Activated naive CD8-positive, alpha-beta T cell treated with anti-CD3 and anti-CD28 coated beads, Interleukin-2, amount 50 U/mL, for 16 hours (primary cell): ENCODE data around the gene EPS8L3.
A peak's percentile ranks its signal among the peaks of the same experiment; 100 is the strongest.
"Not testable (repeated sequence)": the region's sequence is repeated elsewhere in the genome, so short reads cannot be mapped to it uniquely, and the experiment has no call there.

Experiments used
- DNase-seq: peaks from one replicate; pipeline ENCODE4 v3.0.0-alpha.2; 2020; ENCODE audit warnings: low read depth, low spot score

The EPS8L3 gene

DNA sequence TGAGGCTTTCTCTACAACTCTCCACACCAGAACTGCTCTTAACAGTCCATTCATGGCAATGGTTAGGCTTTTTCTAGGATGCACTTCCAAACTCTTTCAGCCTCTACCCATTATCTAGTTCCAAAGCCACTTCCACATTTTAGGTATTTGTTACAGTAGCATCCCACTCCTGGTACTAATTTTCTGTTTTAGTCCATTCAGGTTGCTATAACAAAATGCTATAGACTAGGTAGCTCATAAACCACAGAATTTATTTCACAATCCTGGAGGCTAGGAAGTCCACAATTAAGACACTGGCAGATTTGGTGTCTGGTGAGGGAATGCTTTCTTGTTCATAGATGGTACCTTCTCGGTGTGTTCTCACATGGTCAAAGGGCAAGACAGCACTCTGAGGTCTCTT, 17.3 kb upstream of the EPS8L3 start:
- DNase-seq, result no peak

DNA sequence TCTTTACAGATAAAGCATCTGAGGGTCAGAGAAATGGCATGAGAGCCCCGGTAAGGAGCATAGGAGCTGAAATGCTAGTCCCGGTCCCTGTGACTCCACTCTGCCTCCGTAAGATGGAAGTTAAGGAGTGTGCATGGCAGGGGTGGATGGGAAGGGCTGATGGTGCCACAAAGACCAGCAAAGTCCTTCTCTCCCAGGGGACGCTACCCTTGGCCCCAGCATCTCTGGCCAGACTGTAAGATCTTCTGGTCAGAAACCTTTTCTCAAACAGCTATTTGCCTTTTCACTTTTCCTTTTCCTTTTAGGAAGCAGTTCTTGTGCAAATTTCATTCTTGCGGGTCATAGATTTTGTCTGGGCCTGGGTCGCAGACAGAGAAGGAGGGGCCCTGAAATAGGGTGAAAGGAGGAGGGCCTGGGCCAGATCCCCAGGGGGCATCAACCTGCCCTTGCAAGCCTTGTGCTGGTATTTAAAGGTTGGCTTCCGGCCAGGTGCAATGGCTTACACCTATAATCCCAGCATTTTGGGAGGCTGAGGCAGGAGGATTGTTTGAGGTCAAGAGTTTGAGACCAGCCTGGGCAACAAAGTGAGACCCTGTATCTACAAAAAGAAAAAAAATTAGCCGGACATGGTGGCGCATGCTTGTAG, 14.4 kb upstream of the EPS8L3 start:
- no peak for DNase-seq

DNA sequence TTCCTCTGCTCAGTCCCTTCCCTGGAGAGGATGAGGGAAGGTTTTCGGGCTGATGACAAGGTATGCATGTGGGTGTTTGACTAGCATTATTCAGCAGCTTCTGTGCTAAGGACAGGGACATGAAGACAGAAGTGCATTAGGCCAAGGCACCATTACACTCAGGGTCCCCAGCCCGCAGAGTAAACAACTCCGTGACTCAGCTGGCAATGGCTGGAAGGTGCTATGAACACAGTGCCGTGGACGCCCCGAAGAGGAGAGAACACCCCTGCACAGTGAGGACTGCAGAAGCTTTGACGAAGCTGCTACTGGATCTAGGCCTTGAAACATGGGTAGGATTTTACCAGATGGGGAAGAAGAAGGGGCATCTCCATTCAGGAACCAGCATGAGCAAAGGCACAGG, 13.7 kb upstream of the EPS8L3 start:
- DNase-seq, result no peak

DNA sequence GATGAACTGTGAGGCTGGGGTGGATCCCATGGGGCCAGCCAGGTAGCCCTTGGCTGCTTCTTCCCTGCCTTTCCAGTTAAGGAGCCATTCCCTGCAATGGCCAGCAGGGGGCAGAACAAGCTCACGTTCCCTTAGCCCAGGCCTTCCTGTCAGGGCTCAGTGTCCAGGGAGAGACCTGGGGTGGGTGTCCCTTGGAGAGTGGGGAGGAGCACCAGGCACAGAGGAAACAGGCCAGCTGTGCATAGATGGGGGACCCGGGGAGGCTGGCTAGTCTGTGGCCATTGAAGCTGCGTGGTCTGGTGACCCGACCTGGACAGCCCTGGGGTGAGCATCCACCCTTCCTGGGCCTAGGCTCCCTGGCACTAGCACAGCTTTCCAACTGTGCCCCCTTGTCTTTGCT, 13.2 kb upstream of the EPS8L3 start:
- peak; percentile 35 for DNase-seq

DNA sequence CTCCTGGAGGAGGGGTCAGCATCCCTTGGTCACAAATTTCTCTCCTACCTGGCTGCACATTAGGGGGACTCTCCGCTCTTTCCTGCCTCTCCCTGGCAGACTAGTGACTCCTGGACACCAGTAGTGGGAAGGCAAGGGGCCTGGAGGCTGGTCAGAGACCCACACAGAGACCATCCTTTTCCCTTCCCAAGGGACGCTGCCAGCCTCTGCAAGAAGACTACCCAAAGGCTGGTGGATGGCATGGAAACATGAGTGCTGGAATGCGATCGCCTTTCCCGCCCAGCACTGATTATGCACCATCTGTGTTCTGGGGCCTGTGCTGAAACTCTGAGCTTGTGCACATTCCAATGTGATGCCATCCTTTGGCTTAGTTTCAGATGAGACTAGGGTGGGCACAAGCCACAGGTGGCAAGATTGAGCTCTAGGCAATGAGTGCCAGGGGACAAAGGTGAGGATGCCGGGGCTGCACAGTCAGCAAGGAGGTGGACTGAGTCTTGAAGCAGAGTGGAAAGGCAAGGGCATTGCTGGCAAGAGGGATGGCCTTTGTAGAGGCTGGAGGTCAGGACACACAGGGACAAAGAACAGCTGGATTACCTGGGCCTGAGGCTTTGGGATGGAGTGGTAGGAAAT, 12.6 kb upstream of the EPS8L3 start:
- no peak for DNase-seq

DNA sequence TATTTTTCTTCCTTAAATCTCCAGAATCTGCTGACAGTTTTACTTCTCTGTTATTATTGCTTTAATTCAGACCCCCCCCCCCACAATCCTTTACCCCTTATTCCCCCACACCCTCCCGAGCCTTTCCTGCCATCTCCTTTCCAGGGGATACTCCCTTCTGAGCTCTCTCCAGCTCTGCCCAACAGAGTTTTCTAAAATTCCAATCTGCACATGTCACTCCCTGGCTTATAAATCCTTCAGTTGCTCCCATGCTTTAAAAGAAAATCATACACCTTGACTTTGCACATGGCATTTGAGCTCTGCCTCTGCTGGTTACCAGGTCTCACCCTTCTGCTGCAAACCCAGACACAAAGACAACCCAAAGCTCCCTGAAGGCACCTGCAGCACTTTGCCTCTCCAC, 11.7 kb upstream of the EPS8L3 start:
- DNase-seq, result no peak

DNA sequence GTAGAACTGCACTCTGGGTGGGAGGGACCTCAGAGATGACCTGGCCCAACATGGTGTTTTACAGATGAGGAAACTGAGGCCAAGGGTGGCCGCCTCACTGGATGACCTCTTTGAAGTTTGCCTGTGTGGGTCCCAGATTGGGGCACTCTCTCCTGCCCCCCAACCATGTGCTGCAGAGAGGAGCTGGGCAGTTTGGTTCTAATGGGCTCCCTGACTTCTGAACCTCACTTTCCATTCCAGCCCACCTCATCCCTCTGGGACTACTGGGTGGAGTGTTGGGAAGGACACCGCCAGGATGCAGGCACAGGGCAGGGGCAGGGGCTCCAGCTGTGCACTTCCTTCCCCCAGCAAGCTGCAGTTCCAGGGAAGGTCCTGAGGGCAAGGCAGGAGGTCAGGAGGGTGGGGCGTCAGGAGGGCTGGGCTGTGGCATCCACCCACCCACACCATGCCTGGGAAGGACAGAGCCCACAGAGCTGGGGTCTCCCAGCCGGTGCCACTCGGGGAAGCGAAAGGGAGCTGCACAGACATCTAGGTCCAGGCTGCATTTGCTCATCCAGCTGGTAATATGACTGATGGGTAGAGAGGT, 10.3 kb upstream of the EPS8L3 start:
- DNase-seq, result no peak

DNA sequence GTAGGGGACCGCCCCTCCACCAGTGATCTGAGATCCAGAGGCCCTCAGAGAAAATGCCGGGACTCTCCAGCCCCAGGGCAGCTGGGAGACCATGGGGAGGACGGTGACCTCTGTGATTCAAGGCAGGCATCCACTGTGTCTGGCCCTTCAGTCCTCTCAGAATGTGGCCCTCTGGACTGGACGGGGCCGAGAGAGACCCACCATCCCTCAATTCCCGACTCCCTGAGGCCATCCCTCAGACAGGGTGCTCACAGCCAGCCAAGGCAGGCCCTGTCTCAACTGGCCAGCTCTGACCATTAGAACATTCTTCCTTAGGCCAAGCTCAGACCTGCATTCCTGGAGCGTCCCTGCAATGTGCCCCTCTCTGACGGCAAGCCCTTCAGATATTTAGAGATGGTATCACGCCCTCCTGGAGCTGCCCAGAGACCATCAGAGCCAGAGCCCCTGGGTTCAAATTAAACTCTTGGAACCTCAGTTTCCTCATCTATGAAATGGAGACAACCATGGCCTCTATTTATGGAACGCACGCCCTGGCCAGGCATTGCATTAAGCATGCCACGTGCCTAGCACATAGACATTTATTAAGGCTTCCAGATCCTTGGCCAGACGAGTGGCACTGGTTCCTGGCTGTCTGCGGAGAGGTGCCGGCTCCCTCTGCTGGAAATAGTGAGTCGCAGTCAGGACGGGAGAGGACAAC, 9.6 kb upstream of the EPS8L3 start:
- DNase-seq, result peak; percentile 32

DNA sequence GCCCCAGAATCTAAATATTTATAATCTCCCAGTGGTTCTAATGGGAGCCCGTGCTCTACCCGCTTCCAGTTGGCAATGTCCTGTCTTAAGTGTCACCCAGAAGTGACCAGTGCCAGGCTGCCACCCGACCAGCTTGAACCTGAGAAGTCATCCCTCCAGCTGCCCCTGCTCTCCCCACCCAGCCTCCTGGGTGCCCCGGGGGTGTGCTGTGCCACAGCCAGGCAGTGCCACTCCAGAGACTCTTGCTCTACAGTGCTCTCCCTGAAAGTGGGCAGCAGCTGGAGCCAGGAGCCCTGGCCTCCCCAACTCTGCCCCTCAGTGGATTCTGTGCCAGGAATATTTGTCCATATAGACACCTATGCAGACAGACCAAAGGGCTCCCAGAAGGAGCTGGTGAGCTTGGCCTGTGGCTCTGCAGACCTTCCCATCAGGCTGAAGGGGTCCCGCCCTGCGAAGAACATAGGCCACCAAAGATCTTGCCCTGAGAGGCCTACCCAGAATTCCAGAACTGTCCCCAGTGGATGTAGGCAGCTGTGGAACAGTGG, 9.0 kb upstream of the EPS8L3 start:
- DNase-seq, result no peak

DNA sequence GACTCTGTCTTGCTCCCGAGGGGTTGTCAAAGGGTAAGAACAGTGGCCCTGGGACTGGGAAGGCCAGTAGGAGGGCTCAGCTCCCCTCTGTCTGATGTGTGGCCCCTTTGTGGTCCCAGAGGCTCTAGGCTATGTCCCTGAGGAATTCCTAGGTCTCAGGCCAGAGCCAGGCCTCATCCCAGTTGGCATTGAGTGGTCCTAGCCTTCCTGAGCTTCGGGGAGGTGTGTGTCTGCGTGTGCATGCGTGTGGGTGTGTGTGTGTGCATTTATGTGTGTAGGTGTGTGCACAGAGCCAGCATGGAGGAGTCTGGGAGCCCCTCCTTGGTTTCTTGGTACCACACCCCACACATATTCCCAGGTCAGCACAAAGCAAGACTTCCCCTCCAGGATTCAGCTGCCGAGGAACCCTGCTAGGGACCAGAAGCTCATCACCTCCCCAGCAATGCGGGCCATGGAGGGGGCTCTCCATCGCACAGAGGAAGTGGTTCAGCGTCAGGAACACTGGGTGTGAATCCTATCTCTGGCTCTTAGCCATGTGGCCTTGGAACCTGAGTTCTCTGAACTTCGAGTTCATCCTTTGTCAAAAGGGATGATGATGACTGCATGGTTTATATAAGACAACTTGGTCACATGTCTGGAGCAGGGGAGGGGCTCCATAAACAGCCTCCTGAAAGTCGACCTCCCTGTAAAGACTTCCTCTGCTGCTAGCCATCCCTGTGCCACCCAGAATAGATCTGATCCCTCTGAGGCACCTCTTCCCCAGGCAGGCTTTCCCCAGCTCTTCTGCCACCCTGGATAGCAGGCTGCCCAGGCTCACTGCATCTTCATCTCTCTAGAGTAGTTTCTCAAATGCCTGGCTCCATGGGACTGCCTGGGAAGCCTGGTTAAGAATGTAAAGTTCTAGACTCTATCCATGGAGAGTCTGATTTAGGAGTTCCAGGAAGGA, 8.3 kb upstream of the EPS8L3 start:
- DNase-seq, result no peak

DNA sequence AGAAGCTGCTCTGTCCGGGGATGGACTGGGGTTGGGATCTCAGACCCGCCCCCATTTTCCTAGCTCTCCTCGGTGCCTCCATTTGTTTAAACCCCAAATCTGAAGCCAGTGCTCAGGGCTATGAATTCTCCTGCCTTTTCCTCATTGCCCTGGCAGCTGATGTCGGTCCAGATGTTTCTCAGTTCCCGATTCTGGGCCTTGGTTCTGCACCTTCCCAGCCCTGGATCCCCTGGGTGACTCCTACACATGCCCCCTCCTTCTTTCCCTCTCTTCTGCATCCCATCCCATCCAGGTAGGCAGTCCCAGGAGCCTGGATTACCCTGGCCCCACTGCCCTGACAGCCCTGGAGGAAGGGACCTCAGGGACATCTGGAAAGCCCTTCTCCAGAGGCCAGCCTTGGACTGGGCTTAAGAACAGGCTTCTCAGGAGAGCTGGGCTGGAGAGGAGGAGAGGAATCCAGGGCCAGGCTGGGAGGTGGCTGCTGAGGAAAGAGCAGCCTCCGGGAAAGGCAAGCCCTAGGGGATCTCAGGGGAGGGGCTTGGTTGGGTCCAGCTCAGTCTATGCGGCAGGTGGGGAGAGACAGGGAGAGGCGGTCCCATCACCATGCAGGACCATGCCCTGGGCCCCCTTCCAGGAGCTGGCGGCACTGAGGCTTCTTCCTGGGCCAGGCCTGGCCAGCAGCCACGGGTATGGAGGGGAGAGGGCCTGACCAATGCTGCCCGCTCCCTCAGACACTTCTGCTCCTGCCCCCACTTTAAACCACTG, 6.8 kb upstream of the EPS8L3 start:
- no peak for DNase-seq

DNA sequence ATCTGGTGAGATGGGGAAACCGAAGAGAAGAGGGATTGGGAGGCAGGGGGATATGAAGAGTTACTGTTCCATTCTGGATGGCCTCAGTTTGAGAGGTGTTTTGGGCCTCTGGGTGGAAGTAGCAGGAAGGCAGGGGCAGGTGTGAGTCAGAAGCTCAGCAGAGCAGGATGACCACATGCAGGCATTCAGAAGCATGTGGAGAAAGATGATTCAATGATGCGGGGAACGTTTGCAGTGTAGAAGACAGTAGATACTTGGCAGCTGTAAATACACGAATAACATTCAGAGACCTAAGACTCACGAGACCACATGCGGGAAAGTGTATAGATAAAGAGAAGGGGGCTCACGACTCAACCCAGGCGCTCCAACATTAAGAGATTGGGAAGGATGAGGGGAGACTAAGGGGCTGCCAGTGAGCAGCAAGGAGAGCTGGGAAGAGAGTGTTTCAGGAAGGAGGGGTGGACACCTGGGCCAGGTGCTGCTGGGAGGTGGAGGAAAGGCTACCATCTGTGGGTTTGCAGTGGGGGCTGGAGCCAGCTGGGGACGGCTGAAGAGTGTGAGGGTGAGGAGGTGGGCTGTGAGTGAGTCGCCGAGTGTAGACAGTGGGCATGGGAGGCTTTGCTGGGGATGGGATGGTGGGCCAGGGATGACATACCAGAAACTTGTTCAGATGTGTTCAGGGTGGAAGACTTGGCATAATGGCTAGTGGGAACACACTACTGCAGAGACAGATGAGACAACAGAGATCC, 5.8 kb upstream of the EPS8L3 start:
- DNase-seq, result no peak

DNA sequence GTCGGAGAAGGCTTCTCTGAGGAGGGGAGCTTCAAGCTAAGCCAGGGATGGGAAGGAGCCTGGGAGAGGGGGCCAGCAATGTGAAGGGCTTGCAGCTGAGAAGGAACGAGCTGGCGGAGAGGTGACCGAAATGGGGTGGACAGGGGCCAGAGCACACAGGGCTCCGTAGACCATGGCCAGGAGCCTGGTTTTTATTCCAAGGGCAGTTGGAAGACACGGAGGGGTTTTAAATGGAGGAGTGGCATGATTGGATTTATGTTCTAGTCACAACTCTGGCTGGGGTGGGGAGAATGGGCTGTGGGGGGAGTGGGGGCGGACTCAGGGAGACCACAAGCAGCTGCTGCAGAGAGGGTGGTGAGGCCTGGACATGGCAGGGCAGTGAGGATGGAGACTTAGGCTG, 5.1 kb upstream of the EPS8L3 start:
- no peak for DNase-seq

DNA sequence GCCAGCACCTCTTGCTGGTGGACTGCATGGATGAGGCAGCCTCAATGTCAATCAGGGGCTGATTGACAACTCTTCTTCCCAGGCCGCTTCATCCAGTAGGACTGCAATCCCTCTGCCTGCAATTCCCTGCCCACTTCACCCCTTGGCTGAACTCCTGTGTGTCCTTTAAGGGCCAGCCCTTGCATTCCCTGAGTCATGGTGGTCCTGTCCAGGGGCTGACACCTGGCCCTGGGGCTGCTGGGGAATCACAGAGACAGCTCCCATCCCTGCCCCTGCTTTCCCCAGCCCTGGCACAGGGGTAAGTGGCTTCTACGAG, 4.6 kb upstream of the EPS8L3 start:
- DNase-seq, result no peak

DNA sequence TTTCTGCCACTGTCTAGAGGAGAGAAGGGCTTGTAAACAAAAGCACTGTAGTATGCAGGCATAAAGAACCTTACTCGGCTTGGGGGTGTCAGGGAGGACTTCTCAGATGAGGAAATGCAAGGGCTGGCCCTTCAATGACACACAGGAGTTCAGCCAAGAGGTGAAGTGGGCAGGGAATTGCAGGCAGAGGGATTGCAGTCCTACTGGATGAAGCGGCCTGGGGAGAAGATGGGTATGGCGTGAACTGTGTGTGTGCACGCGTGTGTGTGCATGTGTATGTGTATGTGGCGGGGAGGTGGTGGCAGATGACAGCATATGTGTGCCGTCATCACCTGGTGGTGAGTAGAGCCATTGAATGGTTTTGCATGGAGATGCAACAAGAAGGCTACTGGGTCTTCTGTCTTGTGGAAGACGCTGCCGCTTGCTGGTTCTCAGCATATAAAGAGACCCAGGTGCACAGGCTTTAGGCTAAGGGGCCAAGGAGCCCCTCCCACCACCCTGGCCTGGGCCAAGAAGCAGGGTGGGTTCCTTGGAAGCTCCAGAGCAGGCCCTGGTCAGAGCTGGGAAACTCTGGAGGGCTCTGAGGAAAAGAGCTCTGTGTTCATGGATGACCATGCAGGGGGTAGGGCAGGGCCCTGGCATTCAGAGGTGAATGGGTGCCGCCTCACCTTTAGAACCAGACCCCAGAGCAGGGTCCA, 4.1 kb upstream of the EPS8L3 start:
- no peak for DNase-seq

DNA sequence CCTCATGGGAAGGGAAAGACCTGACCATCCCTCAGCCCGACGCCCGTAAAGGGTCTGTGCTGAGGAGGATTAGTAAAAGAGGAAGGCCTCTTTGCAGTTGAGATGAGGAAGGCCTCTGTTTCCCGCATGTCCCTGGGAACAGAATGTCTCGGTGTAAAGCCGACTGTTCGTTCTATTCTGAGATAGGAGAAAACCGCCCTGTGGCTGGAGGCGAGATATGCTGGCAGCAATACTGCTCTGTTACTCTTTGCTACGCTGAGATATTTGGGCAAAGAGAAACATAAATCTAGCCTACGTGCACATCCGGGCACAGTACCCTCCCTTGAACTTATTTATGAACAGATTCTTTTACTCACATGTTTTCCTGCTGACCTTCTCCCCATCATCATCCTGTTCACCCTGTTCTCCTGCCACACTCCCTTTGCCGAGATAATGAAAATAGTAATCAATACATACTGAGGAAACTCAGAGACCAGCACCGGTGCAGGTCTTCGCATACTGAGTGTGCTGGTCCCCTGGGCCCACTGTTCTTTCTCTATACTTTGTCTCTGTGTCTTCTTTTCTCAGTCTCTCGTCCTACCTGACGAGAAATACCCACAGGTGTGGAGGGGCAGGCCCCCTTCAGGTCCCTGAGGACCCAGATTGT, 3.4 kb upstream of the EPS8L3 start:
- DNase-seq, result not testable (repeated sequence)

DNA sequence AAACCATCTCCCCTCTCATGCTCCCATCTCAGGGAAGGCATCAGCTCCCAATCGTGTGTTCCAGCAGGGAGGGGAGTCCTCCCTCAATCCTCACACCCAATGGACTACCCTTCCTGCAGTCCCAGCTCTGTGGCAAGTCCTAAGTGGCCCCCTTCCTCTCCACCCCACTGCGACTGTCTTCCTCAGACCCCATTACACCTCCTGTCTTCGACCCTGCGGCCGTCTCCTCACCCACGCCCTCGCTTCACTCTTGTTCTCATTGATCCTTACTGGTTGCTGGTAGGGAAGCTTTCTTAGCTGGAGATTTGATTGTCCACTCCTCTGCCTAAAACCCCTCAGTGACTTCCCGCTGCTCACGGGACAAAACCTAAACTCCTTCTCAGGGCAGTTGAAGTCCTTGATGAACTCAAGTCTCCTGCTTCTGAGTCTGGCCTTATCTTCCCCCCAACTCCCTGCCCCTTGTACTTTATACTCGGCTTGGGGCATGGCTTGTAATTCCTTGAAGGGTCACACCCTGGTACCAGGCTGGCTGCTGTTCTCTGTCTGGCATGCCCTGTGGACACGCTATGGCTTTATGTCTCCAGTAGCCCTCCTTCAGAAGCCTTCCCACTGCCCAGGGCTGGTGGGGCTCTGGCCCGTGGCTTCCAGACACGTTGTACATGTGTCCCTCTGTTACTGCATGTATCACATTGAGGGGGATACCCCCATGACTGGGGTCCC, 2.3 kb upstream of the EPS8L3 start:
- DNase-seq, result no peak

DNA sequence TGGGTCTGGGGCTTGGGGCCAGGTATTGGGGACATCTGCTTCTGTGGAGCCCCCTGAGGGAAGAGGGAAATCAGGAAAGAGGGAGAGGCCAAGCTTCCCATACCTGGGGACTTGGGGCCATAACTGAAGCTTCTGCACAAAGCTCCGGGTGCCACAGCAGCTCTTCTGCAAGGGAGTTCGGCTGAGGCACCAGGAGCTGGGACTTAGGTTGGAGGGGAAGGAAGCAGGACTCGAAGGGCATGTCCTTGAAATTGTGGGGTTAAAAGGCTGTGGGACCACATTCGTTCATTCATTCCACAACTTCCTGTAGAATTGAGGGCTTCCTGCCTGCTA, 1.7 kb upstream of the EPS8L3 start:
- DNase-seq, result no peak
